Nephron progenitor cell (in vitro differentiated cells): ENCODE results near the gene UBAP2L.

Experiments
- DNase-seq: peaks from one replicate; pipeline ENCODE4 v3.0.0; 2021
- H3K27ac Mint-ChIP-seq: 2 replicates; pipeline ENCODE4 v1.8.0; 2021; ENCODE audit warnings: mild to moderate bottlenecking, moderate library complexity, mixed read lengths
- H3K27me3 Mint-ChIP-seq: 2 replicates; pipeline ENCODE4 v1.8.0; 2021; ENCODE audit warnings: mild to moderate bottlenecking, low read depth, mixed read lengths; ENCODE audit not compliant: poor library complexity
- H3K36me3 Mint-ChIP-seq: 2 replicates; pipeline ENCODE4 v1.8.0; 2021; ENCODE audit warnings: low read depth, mixed read lengths
- H3K4me1 Mint-ChIP-seq: 2 replicates; pipeline ENCODE4 v1.8.0; 2021; ENCODE audit warnings: mixed read lengths
- H3K4me3 Mint-ChIP-seq: 2 replicates; pipeline ENCODE4 v1.8.0; 2021; ENCODE audit warnings: mild to moderate bottlenecking, moderate library complexity, mixed read lengths
- H3K9me3 Mint-ChIP-seq: 2 replicates; pipeline ENCODE4 v1.8.0; 2021; ENCODE audit warnings: mild to moderate bottlenecking, moderate library complexity, mixed read lengths
- TF ChIP-seq, protein P1 (sequence below): fragments of 200-600 bp; sonication (generic); IDR thresholded peaks from 2 replicates; pipeline ENCODE4 v1.5.0; 2021; ENCODE audit warnings: antibody characterized with exemption

Gene UBAP2L

DNA sequence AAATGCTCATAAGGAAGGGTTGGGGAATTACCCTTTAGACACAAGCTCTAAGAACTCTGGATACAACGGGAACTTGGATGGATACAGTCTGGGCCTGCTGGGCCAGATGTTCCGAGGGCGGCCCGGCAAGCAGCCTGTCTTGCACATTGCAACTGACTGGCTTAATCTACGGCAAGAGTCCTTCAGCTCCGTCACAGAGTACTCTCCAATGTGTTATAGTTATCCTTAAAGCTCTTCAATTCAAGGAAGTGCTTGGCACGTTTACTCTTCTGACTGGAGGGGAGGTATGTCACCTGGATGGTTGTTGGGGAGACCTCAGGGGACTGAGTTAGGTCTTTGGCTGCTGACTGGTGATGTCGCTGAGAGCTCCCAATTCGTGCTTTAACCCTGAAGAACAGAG is 13.5 kb upstream of the UBAP2L start:
- no peaks in the 10 kb centered on the region for H3K27me3 Mint-ChIP-seq
- TF ChIP-seq, protein P1, sequence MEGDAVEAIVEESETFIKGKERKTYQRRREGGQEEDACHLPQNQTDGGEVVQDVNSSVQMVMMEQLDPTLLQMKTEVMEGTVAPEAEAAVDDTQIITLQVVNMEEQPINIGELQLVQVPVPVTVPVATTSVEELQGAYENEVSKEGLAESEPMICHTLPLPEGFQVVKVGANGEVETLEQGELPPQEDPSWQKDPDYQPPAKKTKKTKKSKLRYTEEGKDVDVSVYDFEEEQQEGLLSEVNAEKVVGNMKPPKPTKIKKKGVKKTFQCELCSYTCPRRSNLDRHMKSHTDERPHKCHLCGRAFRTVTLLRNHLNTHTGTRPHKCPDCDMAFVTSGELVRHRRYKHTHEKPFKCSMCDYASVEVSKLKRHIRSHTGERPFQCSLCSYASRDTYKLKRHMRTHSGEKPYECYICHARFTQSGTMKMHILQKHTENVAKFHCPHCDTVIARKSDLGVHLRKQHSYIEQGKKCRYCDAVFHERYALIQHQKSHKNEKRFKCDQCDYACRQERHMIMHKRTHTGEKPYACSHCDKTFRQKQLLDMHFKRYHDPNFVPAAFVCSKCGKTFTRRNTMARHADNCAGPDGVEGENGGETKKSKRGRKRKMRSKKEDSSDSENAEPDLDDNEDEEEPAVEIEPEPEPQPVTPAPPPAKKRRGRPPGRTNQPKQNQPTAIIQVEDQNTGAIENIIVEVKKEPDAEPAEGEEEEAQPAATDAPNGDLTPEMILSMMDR: no peak
- H3K27ac Mint-ChIP-seq: peak overlapping the region; percentile 87
- no peaks in the 10 kb centered on the region for H3K9me3 Mint-ChIP-seq
- H3K4me1 Mint-ChIP-seq: no peaks in the 10 kb centered on the region
- DNase-seq: no peak
- peaks cover 59% of the 10 kb centered on the region for H3K36me3 Mint-ChIP-seq
- H3K4me3 Mint-ChIP-seq: no peak overlapping the region

DNA sequence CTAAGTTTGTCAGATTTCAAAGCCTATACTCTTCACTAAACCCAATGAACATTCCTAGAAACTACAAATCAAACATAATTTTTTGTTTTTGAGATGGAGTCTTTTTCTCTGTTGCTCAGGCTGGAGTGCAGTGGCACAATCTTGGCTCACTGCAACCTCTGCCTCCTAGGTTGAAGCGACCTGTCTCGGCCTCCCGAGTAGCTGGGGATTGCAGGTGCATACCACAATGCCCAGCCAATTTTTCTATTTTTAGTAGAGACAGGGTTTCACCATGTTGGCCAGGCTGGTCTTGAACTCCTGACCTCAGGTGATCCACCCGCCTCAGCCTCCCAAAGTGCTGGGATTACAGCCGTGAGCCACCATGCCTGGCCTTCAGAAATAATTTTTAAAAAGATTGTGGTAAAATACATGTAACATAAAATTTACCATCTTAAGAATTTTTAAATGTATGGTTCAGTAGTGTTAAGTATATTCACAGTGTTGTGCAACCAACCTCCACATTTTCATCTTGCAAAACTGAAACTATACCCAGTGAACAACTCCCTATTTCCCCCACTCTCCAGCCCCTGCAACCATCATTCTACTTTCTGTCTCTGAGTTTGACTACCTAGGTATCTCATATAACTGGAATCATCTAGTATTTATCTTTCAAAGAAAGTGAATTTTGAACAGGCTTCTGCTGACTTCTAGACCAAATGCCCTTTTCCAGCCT is 11.9 kb upstream of the UBAP2L start:
- Mint-ChIP-seq H3K9me3 (no peaks in the 10 kb centered on the region), H3K4me1 (no peaks in the 10 kb centered on the region), H3K36me3 (peaks cover 72% of the 10 kb centered on the region), H3K4me3 (no peak overlapping the region), H3K27ac (no peak overlapping the region), H3K27me3 (no peaks in the 10 kb centered on the region)
- TF ChIP-seq, protein P1: no peak
- DNase-seq: no peak

- DNase-seq: no peak
Measured at GRCh38 chr1:154212083-154212482, 8.7 kb upstream of the UBAP2L start.

DNA sequence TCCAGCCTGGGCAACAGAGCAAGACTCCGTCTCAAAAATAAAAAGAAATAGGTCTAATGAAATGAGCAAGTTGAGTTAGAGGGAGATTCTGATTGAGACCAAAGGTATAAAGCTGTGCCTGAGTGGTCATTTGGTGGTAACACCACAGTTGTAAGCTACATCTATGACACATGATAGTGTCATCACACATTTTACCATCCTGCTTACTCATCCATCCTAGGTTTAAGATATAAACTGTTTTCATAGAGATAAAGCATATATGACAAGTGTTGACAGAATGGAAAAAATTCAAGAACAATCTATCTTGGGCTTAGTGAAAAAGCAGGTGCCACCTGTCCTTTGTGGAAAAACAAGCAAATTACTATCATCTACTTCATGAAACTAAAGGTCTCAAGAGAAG is 7.5 kb upstream of the UBAP2L start:
- no peak overlapping the region for H3K4me3 Mint-ChIP-seq
- H3K27me3 Mint-ChIP-seq: peaks cover 2% of the 10 kb centered on the region
- peaks cover 74% of the 10 kb centered on the region for H3K36me3 Mint-ChIP-seq
- peaks cover 11% of the 10 kb centered on the region for H3K4me1 Mint-ChIP-seq
- no peak overlapping the region for H3K27ac Mint-ChIP-seq
- peaks cover 5% of the 10 kb centered on the region for H3K9me3 Mint-ChIP-seq
- TF ChIP-seq, protein P1: no peak
- DNase-seq: no peak

More at GRCh38 chr1:154212083-154212482, 8.7 kb upstream of the UBAP2L start:
- TF ChIP-seq, protein P1: no peak
- H3K36me3 Mint-ChIP-seq: peaks cover 74% of the 10 kb centered on the region
- H3K4me3 Mint-ChIP-seq: no peak overlapping the region
- peak overlapping the region; percentile 39 for H3K27ac Mint-ChIP-seq
- peaks cover under 1% of the 10 kb centered on the region for H3K9me3 Mint-ChIP-seq
- peaks cover 2% of the 10 kb centered on the region for H3K27me3 Mint-ChIP-seq
- H3K4me1 Mint-ChIP-seq: no peaks in the 10 kb centered on the region

DNA sequence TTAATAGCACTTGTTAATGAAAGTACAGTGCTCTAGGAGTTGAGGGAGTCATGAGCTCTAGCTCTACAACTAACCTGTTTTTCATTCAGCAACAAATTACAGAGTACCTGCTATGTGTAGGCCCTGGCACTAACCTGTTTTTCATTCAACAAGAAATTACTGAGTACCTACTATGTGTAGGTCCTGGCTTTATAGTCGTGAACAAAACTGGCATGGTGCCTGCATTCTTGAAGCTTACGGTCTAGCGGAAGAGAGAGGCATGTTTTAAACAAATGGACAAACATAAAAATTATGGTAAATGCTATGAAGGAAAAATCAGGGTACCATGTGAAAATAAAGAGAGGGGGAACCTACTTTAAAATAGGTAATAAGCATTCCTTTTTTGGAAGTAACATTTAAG is 2.2 kb upstream of the UBAP2L start:
- peak overlapping the region; percentile 93 for H3K27ac Mint-ChIP-seq

More for the DNA sequence above, 2.2 kb upstream of the UBAP2L start:
- peaks cover 5% of the 10 kb centered on the region for H3K9me3 Mint-ChIP-seq
- peaks cover 45% of the 10 kb centered on the region for H3K4me1 Mint-ChIP-seq
- H3K27me3 Mint-ChIP-seq: peaks cover 2% of the 10 kb centered on the region
- peaks cover 52% of the 10 kb centered on the region for H3K36me3 Mint-ChIP-seq
- no peak for DNase-seq
- TF ChIP-seq, protein P1: no peak
- peak overlapping the region; percentile 99 for H3K4me3 Mint-ChIP-seq
